Fibroblast of lung (primary cell): ENCODE data around the gene ENTPD6. TPM values are rescaled to one million over a fixed set of nuclear protein-coding genes. Genes with fewer than 3 reads are reported as not detected.

Source experiments
- DNase-seq, 2 donors: peaks; one replicate each; pipeline versions ENCODE4 v3.0.0 to v3.0.0-alpha.2; 2010; ENCODE audit warnings: low read depth in 2 of 2
- H2AFZ ChIP-seq: 2 replicates; pipeline ENCODE4 v1.5.1; 2012; ENCODE audit warnings: low read length, control low read depth, inconsistent platforms
- H3K27ac ChIP-seq: 2 replicates; pipeline ENCODE4 v1.5.1; 2011; ENCODE audit warnings: low read length, control low read depth; ENCODE audit not compliant: insufficient read depth
- H3K27me3 ChIP-seq: 2 replicates; pipeline ENCODE4 v1.5.1; 2011; ENCODE audit warnings: mild to moderate bottlenecking, low read length; ENCODE audit not compliant: control insufficient read depth, insufficient read depth
- H3K36me3 ChIP-seq: 2 replicates; pipeline ENCODE4 v1.5.1; 2011; ENCODE audit warnings: low read length; ENCODE audit not compliant: control insufficient read depth, insufficient read depth
- H3K4me1 ChIP-seq: 2 replicates; pipeline ENCODE4 v1.5.1; 2011; ENCODE audit warnings: low read length; ENCODE audit not compliant: control insufficient read depth, insufficient read depth; ENCODE audit errors: extremely low read depth
- H3K4me2 ChIP-seq: 2 replicates; pipeline ENCODE4 v1.5.1; 2011; ENCODE audit warnings: low read length, control low read depth; ENCODE audit not compliant: insufficient read depth; ENCODE audit errors: extremely low read depth
- H3K4me3 ChIP-seq, 4 experiments: fragments of 200-600 bp in 1 of 4; sonication (generic) in 1 of 4; replicated peaks in 1 of 4; 2 replicates each; pipeline ENCODE4 v1.5.1; 2011 to 2016; ENCODE audit warnings: low read length in 4 of 4, low read depth in 3 of 4, mild to moderate bottlenecking in 3 of 4, control low read depth in 2 of 4, inconsistent platforms in 1 of 4, mixed read lengths in 1 of 4; ENCODE audit not compliant: insufficient read depth in 1 of 4; ENCODE audit errors: control extremely low read depth in 1 of 4
- H3K79me2 ChIP-seq: 2 replicates; pipeline ENCODE4 v1.5.1; 2012; ENCODE audit warnings: mild to moderate bottlenecking, low read length, inconsistent platforms; ENCODE audit not compliant: control insufficient read depth, insufficient read depth
- H3K9ac ChIP-seq: 2 replicates; pipeline ENCODE4 v1.5.1; 2011; ENCODE audit warnings: mild to moderate bottlenecking, low read length, control low read depth; ENCODE audit not compliant: insufficient read depth
- H3K9me3 ChIP-seq: 2 replicates; pipeline ENCODE4 v1.5.1; 2012; ENCODE audit warnings: low read depth, low read length; ENCODE audit not compliant: control insufficient read depth, insufficient read depth
- H4K20me1 ChIP-seq: 2 replicates; pipeline ENCODE4 v1.5.1; 2011; ENCODE audit warnings: low read length; ENCODE audit not compliant: control insufficient read depth, insufficient read depth; ENCODE audit errors: extremely low read depth
- EZH2 ChIP-seq: IDR thresholded peaks from 2 replicates; pipeline ENCODE4 v1.5.1; 2012; ENCODE audit warnings: low read length, control low read depth, mild to moderate bottlenecking; ENCODE audit errors: missing control alignments
- polyA plus RNA-seq, 2 donors: library from polyadenylated mRNA; depleted of rRNA in 1 of 2; stranded (reverse) in 1 of 2; unstranded in 1 of 2; fragments of >200 nt; gene quantifications; 2 replicates each; pipeline ENCODE4 v1.2.1, GENCODE V29; 2011 to 2012; ENCODE audit warnings: missing spikeins in 1 of 2
- total RNA-seq: library from RNA; depleted of rRNA; stranded (reverse); fragments of >200 nt; gene quantifications from 2 replicates; pipeline ENCODE4 v1.2.1, GENCODE V29; 2014
- TF ChIP-seq, protein P1 (sequence below), 2 donors: IDR thresholded peaks in 1 of 2; conservative IDR thresholded peaks in 1 of 2; 1 replicate in 1 of 2; 2 replicates in 1 of 2; pipeline ENCODE4 v1.5.1; 2011 to 2012; ENCODE audit warnings: low read length in 2 of 2, control low read depth in 1 of 2, inconsistent platforms in 1 of 2, low read depth in 1 of 2, mild to moderate bottlenecking in 1 of 2

The ENTPD6 gene
- total and polyA plus RNA-seq, 2 donors (not counting 1 experiment from before 2014, with no cell fraction given), result 45.7 to 56.5 TPM

- Histone ChIP-seq H3K36me3 (peaks cover 12% of the 10 kb centered on the region), H3K4me1 (no peaks in the 10 kb centered on the region)
These were observed 74.3 kb downstream of the ENTPD6 start for GRCh38 chr20:25269833-25270170.

DNA sequence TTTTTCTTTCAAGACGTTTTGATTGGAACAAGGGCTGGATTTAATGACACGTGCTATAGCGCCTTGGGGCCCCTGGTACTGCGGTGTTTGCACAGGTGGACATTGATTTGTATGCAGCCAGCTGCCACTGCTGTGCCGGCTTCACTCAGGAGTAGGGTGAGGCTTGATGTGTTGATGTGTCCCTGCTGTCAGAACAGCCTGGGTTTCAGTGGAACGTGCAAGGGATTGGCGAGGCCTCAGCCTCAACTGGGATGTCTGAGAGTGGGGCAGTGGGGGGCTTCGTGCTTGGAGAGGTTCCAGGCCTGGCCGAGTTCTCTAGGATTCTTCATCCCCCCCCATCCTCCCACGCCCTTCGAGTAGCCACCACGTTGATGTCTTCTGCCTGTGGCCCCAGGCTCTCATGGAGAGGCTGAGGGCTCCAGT lies 75.3 kb downstream of the ENTPD6 start:
- H3K27ac ChIP-seq, result no peak overlapping the region
- H3K4me1 ChIP-seq, result no peaks in the 10 kb centered on the region
- no peak for DNase-seq
- peaks cover 17% of the 10 kb centered on the region for H3K36me3 ChIP-seq
- no peaks in the 10 kb centered on the region for H4K20me1 ChIP-seq
- H3K27me3 ChIP-seq, result no peaks in the 10 kb centered on the region
- H3K4me3 ChIP-seq, result no peak overlapping the region
- TF ChIP-seq, protein P1, sequence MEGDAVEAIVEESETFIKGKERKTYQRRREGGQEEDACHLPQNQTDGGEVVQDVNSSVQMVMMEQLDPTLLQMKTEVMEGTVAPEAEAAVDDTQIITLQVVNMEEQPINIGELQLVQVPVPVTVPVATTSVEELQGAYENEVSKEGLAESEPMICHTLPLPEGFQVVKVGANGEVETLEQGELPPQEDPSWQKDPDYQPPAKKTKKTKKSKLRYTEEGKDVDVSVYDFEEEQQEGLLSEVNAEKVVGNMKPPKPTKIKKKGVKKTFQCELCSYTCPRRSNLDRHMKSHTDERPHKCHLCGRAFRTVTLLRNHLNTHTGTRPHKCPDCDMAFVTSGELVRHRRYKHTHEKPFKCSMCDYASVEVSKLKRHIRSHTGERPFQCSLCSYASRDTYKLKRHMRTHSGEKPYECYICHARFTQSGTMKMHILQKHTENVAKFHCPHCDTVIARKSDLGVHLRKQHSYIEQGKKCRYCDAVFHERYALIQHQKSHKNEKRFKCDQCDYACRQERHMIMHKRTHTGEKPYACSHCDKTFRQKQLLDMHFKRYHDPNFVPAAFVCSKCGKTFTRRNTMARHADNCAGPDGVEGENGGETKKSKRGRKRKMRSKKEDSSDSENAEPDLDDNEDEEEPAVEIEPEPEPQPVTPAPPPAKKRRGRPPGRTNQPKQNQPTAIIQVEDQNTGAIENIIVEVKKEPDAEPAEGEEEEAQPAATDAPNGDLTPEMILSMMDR (conservative IDR thresholded peaks at IDR 0.05 in 1 of 2, IDR thresholded peaks at IDR 0.05 in 1 of 2; ENCODE audit: low read depth in 1 of 2, low read length in 2 of 2), result no peak
- TF ChIP-seq EZH2, result no peak
- H3K4me2 ChIP-seq, result no peak overlapping the region
- no peak overlapping the region for H3K9ac ChIP-seq
- H2AFZ ChIP-seq, result no peak overlapping the region
- no peaks in the 10 kb centered on the region for H3K79me2 ChIP-seq
- H3K9me3 ChIP-seq, result no peaks in the 10 kb centered on the region

More at GRCh38 chr20:25269833-25270170, 74.3 kb downstream of the ENTPD6 start:
- H3K27me3 ChIP-seq, result no peaks in the 10 kb centered on the region
- H3K4me3 ChIP-seq, result no peak overlapping the region
- no peak overlapping the region for H3K27ac ChIP-seq
- H2AFZ ChIP-seq, result no peak overlapping the region
- TF ChIP-seq EZH2, result no peak
- TF ChIP-seq, protein P1 (conservative IDR thresholded peaks at IDR 0.05 in 1 of 2, IDR thresholded peaks at IDR 0.05 in 1 of 2; ENCODE audit: low read depth in 1 of 2, low read length in 2 of 2), result no peak
- no peak overlapping the region for H3K9ac ChIP-seq
- no peak for DNase-seq
- H3K4me2 ChIP-seq, result no peak overlapping the region
- no peaks in the 10 kb centered on the region for H3K79me2 ChIP-seq
- H4K20me1 ChIP-seq, result no peaks in the 10 kb centered on the region
- no peaks in the 10 kb centered on the region for H3K9me3 ChIP-seq

- no peaks in the 10 kb centered on the region for H4K20me1 ChIP-seq
- no peaks in the 10 kb centered on the region for H3K4me1 ChIP-seq
- H3K79me2 ChIP-seq, result no peaks in the 10 kb centered on the region
- no peak overlapping the region for H3K4me3 ChIP-seq
- no peaks in the 10 kb centered on the region for H3K27me3 ChIP-seq
- no peak overlapping the region for H3K27ac ChIP-seq
- no peak overlapping the region for H3K9ac ChIP-seq
- DNase-seq, result no peak
- no peak overlapping the region for H3K4me2 ChIP-seq
- H3K9me3 ChIP-seq, result no peaks in the 10 kb centered on the region
- no peak overlapping the region for H2AFZ ChIP-seq
- H3K36me3 ChIP-seq, result peaks cover 19% of the 10 kb centered on the region
- TF ChIP-seq, protein P1 (conservative IDR thresholded peaks at IDR 0.05 in 1 of 2, IDR thresholded peaks at IDR 0.05 in 1 of 2; ENCODE audit: low read depth in 1 of 2, low read length in 2 of 2), result no peak
- TF ChIP-seq EZH2, result no peak
These were observed 76.1 kb downstream of the ENTPD6 start for GRCh38 chr20:25271486-25272222.
